HepG2 (cell line): ENCODE data around the gene AKNA. TPM values are rescaled to one million over a fixed set of nuclear protein-coding genes. Genes with fewer than 3 reads are reported as not detected.
"Not testable (repeated sequence)": the region's sequence is repeated elsewhere in the genome, so short reads cannot be mapped to it uniquely, and the experiment has no call there.

Experiments used
- ASH2L ChIP-seq: fragments of 300-600, 200-600 bp; sonication (generic); IDR thresholded peaks from 2 replicates; pipeline ENCODE4 v1.7.0; 2017; ENCODE audit warnings: low read depth, mild to moderate bottlenecking, moderate library complexity, mixed read lengths, low read length; ENCODE audit not compliant: insufficient read length
- FOXA1 ChIP-seq, 2 experiments: fragments of 450-650 bp in 1 of 2; sonication (generic) in 1 of 2; formaldehyde crosslinking in 1 of 2; IDR thresholded peaks; 2 replicates each; pipeline versions ENCODE4 v1.4.0 to v1.6.1; 2016 to 2020; ENCODE audit warnings: missing genetic modification reagents in 1 of 2
- FOXP4 ChIP-seq: sonication (generic); formaldehyde crosslinking; IDR thresholded peaks from 2 replicates; pipeline ENCODE4 v1.4.0; 2020; ENCODE audit warnings: missing genetic modification reagents
- KDM6A ChIP-seq: IDR thresholded peaks from 2 replicates; pipeline ENCODE4 v1.6.1; 2016; ENCODE audit warnings: low read depth
- PAXIP1 ChIP-seq: sonication (generic); formaldehyde crosslinking; conservative IDR thresholded peaks from 2 replicates; pipeline ENCODE4 v1.4.0; 2020; ENCODE audit warnings: mild to moderate bottlenecking, missing genetic modification reagents, moderate library complexity
- PHF21A ChIP-seq: sonication (generic); formaldehyde crosslinking; IDR thresholded peaks from 2 replicates; pipeline ENCODE4 v1.5.0; 2020; ENCODE audit warnings: mild to moderate bottlenecking, missing genetic modification reagents
- RXRA ChIP-seq: sonication (generic); formaldehyde crosslinking; IDR thresholded peaks from 2 replicates; pipeline ENCODE4 v1.5.1; 2020; ENCODE audit warnings: missing genetic modification reagents
- polyA plus RNA-seq, 8 experiments: library from polyadenylated mRNA; depleted of rRNA in 3 of 8; stranded (reverse) in 7 of 8; unstranded in 1 of 8; fragments of >200 nt; fragmentation: Illumina TruSeq in 4 of 8; extraction: Trizol in 4 of 8; gene quantifications; 2 replicates each; pipeline versions ENCODE4 v1.2.1 to v1.2.3, GENCODE V29; 2011 to 2016; ENCODE audit warnings: low read depth in 4 of 8, missing spikeins in 1 of 8, mixed read lengths in 1 of 8; ENCODE audit not compliant: insufficient read depth in 1 of 8
- total RNA-seq, 5 experiments: library from RNA; depleted of rRNA; stranded (reverse); fragments of >200 nt; fragmentation: Illumina TruSeq; extraction: Trizol; gene quantifications; 2 replicates each; pipeline ENCODE4 v1.2.3, GENCODE V29; 2016; ENCODE audit warnings: low read depth in 1 of 5

The AKNA gene
- total and polyA plus RNA-seq, 2 of the 13 experiments (the other 11 are each of a cell fraction or from before 2014, with no cell fraction given), result 3.0 to 3.1 TPM

GRCh38 chr9:114328937-114329624, 58.7 kb downstream of the AKNA start (continued):
- TF ChIP-seq PHF21A (peak; percentile 37; the same call in 1 of the 2 replicates), RXRA (peak; percentile 53; the same call in 1 of the 2 replicates), ASH2L (peak; percentile 26), FOXA1 (CRISPR knock-in tag; IDR thresholded peaks at IDR 0.05) (peak; percentile 72), KDM6A (CRISPR knock-in tag) (peak; percentile 85), PAXIP1 (CRISPR knock-in tag) (peak; percentile 86), FOXP4 (CRISPR knock-in tag) (peak; percentile 76)
- not testable (repeated sequence) for TF ChIP-seq FOXA1 (IDR thresholded peaks at IDR 0.05)
